ENCODE results near the gene TEN1. TPM values are rescaled to one million over a fixed set of nuclear protein-coding genes. Genes with fewer than 3 reads are reported as not detected.
"Not testable (repeated sequence)": the region's sequence is repeated elsewhere in the genome, so short reads cannot be mapped to it uniquely, and the experiment has no call there.

The TEN1 gene
- total RNA-seq (2014; rRNA removed; shearing (Covaris generic)) = 62.9 and 75.4 TPM in 2 replicates
- 48.4 and 65.1 TPM in 2 replicates for polyA plus RNA-seq (2015; cell fraction: cytosol; rRNA removed)
- polyA plus RNA-seq (2015; cell fraction: nucleus; rRNA removed) = 101 and 104 TPM in 2 replicates

DNA sequence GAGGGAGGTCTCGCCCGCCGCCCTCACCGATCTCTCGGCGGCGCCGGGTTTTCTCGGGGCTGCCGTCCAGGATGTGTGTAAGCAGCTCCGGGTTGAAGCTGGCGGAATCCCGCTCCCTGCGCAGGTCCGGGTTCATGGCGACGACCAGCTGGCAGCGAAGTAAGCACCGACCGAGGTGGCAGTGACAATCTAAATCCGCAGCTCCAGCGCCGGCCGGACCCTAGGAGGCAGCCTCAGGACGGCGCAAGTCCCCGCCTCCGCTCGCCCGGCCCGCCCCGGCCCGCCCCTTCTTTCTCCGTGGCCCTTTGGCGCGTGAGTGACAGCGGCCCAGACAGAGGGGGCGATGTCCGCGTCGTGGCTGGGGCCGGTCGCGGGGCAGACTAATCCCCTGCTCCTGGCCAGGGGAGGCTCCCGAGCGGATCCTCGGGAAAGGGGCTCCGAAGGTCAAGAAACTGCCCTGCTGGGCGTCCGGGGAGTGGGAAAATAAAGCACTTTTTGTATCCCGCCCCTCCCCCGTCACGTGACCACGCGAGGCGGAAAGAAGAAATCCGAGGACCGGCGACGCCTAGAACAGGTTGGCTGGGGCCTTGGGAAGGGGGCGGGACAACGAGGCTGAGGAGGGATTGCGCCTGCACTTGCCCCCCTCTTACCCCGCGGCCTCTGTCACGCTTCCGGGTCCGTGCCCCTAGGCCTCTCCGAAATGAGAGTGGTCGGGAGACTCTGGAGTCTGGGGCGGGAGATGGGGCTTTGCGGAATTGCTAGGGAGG is at the start of gene TEN1, which contains the start of gene ACOX1:
Gene TEN1 (plus strand): TSS at position 303 of the 767 bp plus-strand sequence. CDS start 6,953 bp downstream, outside the sequence.
Gene ACOX1 (minus strand): TSS at position 229 of the 767 bp plus-strand sequence. CDS start 93 bp downstream, at position 136.
- in situ Hi-C loops (cut with HindIII; ENCODE audit: low pct_unique_long_range_greater_than_20kb, low sequenced_read_pairs) = no loop called here
- peak; percentile 100 for DNase-seq (ENCODE audit: low read depth, low spot score)

GRCh38 chr17:75931062-75931461 is 48.0 kb upstream of the TEN1 start:
- DNase-seq (ENCODE audit: low read depth, low spot score) = no peak

DNA sequence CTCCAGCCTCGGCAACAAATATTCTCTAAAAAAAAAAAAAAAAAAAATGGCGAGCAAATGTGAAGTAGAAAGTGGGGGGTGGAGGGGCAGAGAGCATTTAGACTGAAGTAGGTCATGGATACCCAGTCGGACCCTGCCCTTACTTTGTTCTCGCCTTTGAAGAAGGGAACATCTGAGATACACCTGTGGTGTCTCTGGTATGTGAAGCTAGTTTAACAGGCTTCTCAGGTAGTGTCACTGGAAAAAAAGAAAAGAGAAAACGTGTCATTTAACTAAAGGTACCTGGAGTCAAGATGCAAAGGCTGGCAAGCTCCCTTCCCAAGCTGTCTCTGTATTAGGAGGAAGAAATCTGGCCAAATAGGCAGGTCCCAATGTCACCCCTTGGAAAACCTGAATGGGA is 46.2 kb upstream of the TEN1 start:
- DNase-seq (ENCODE audit: low read depth, low spot score) = no peak
- in situ Hi-C loops (cut with HindIII; ENCODE audit: low pct_unique_long_range_greater_than_20kb, low sequenced_read_pairs) = loop anchor here (25.0 kb wide), 1 partner anchor 129 kb away; the partner anchor contains the start of genes GALR2 and SRP68

More at GRCh38 chr17:75931062-75931461, 48.0 kb upstream of the TEN1 start:
- in situ Hi-C loops (cut with HindIII; ENCODE audit: low pct_unique_long_range_greater_than_20kb, low sequenced_read_pairs) = loop anchor here (25.0 kb wide), 1 partner anchor 131 kb away; the partner anchor contains the start of genes GALR2 and SRP68

GRCh38 chr17:75933808-75934207 is 45.2 kb upstream of the TEN1 start:
- DNase-seq (ENCODE audit: low read depth, low spot score) = no peak
- in situ Hi-C loops (cut with HindIII; ENCODE audit: low pct_unique_long_range_greater_than_20kb, low sequenced_read_pairs) = loop anchor here (25.0 kb wide), 1 partner anchor 128 kb away; the partner anchor contains the start of genes GALR2 and SRP68

DNA sequence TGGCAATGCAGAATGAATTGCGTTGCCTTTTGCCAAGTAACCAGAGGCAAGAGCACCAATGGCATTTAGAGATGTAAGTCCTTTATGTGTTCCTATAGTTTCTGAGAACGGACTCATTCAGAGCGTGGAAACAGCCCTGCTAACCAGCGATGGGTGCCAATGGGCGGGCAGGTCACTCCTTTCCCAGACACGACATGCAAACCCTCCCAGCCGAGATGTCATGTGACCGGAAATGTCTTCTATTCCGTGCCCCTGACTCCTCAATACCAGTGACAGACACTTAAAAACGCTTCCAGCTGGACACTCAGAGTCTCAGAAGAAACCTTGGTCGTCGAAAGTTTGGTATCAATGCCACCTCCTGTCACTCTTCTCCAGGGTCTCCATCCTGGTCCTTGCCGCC is 41.4 kb upstream of the TEN1 start:
- in situ Hi-C loops (cut with HindIII; ENCODE audit: low pct_unique_long_range_greater_than_20kb, low sequenced_read_pairs) = loop anchor here (25.0 kb wide), 1 partner anchor 125 kb away; the partner anchor contains the start of genes GALR2 and SRP68
- no peak for DNase-seq (ENCODE audit: low read depth, low spot score)

DNA sequence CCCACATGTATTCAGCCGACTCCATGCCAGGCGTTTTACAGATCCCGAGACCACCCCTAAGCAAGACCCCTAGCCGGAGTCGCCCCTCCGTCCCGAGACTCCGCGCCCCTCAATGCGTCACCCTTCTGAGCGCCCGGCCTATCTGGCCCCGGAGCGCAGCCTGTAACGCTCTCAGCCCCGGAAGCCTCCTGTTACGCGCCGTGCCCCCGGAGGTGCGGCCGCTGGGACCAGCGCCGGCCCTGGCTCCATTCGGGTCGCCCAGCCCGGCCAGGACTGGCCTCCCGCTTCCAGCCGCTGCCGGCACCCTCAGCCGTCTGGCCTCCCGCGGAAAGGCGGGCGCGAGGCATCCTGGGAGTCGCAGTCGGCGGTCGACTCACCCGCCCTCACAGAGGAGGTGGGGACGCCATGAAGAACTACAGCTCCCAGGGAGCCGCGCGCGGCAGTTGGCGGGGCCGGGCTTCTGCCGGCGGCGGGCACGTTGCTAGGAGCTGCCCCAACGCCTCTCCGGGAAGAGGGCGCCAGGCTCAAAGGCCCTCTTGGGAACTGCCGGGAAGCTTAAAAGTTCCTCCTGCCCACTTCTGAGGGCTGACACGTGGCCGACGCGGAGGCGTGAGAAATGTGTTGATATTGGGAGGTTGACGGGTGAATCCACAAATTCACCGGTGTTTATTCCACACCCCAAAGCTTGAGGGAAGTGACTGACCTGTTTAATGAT is 38.2 kb upstream of the TEN1 start, which contains the start of gene FBF1:
Gene FBF1 (minus strand): TSS at position 316 of the 715 bp plus-strand sequence. CDS start 2,893 bp downstream, outside the sequence.
- DNase-seq (ENCODE audit: low read depth, low spot score) = peak; percentile 99
- in situ Hi-C loops (cut with HindIII; ENCODE audit: low pct_unique_long_range_greater_than_20kb, low sequenced_read_pairs) = loop anchor here (25.0 kb wide), 1 partner anchor 121 kb away; the partner anchor contains the start of genes GALR2 and SRP68

DNA sequence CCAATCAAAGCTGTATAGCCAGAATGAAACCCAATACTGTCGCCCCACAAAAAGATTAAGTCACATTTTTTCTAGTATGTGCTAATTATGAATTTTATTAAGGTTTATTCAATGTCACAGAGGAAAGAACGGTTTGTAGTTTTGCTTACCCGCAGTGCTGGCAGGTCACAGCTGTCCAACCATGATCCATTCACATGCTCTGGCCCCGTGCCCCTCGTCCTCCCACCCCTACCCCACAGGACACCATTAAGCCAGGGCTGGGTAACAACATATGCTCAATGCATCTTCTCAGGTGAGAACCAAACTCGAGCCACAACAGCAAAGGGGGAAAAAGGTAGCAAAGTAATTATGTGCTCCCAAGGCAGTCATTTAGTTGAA is 37.6 kb upstream of the TEN1 start:
- in situ Hi-C loops (cut with HindIII; ENCODE audit: low pct_unique_long_range_greater_than_20kb, low sequenced_read_pairs) = loop anchor here (25.0 kb wide), 1 partner anchor 121 kb away; the partner anchor contains the start of genes GALR2 and SRP68
- no peak for DNase-seq (ENCODE audit: low read depth, low spot score)

DNA sequence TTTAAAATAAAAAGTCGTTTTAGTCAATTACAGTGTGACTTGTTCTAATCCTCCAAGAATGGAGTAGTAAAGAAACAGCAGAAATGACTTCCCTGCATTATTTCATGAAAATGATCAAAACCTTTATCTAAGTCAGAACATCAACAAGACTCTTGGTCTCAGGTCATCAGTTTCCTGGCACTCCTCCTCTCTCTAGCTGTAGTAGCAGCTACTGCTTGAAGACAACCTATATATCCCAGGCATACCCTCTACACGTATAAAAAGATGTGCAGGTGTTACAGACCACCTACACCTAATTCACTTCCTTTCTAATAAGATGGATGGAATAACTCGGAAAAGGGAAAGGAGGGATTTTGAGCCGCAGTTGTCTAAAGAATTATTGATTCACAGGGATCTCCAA is 36.6 kb upstream of the TEN1 start:
- DNase-seq (ENCODE audit: low read depth, low spot score) = no peak
- in situ Hi-C loops (cut with HindIII; ENCODE audit: low pct_unique_long_range_greater_than_20kb, low sequenced_read_pairs) = loop anchor here (25.0 kb wide), 1 partner anchor 120 kb away; the partner anchor contains the start of genes GALR2 and SRP68

GRCh38 chr17:75943491-75943890 is 35.5 kb upstream of the TEN1 start:
- in situ Hi-C loops (cut with HindIII; ENCODE audit: low pct_unique_long_range_greater_than_20kb, low sequenced_read_pairs) = loop anchor here (25.0 kb wide), 1 partner anchor 119 kb away; the partner anchor contains the start of genes GALR2 and SRP68
- no peak for DNase-seq (ENCODE audit: low read depth, low spot score)

DNA sequence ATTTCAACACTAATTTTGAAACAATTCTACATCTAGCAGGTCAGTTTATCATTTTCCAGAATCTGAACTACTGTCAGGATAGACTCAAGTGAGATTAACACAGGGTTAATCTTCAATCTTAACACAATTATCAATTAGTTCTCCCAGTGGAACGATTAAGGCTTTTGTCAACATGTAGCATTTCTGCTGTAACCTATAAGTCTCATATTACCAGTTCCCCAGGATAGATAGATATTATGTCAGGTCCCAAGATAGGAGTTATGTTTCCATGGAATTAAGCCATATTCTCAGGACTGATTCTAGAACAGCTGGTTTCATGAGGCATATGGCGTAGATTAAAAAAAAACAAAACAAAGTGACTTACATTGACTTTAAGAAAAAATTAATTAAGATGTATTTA is 33.8 kb upstream of the TEN1 start:
- no peak for DNase-seq (ENCODE audit: low read depth, low spot score)
- in situ Hi-C loops (cut with HindIII; ENCODE audit: low pct_unique_long_range_greater_than_20kb, low sequenced_read_pairs) = loop anchor here (25.0 kb wide), 1 partner anchor 117 kb away; the partner anchor contains the start of genes GALR2 and SRP68

DNA sequence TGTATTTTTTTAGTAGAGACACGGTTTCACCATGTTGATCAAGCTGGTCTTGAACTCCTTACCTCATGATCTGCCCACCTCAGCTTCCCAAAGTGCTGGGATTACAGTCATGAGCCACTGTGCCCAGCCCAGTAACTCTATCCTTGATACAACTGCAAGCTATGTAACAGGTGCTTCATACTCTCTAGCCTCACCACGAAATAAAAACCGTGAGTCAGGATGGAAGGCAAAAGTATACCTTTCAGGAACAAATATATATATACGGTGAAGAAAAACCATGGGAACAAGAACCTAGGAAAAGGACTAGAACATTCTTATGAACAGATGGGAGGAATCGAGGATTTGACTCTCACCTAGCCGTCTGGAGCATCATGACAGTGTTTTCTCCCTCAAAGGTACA is 28.6 kb upstream of the TEN1 start:
- in situ Hi-C loops (cut with HindIII; ENCODE audit: low pct_unique_long_range_greater_than_20kb, low sequenced_read_pairs) = no loop called here
- no peak for DNase-seq (ENCODE audit: low read depth, low spot score)

GRCh38 chr17:75950855-75951554 is 28.0 kb upstream of the TEN1 start:
- DNase-seq (ENCODE audit: low read depth, low spot score) = no peak
- in situ Hi-C loops (cut with HindIII; ENCODE audit: low pct_unique_long_range_greater_than_20kb, low sequenced_read_pairs) = no loop called here

DNA sequence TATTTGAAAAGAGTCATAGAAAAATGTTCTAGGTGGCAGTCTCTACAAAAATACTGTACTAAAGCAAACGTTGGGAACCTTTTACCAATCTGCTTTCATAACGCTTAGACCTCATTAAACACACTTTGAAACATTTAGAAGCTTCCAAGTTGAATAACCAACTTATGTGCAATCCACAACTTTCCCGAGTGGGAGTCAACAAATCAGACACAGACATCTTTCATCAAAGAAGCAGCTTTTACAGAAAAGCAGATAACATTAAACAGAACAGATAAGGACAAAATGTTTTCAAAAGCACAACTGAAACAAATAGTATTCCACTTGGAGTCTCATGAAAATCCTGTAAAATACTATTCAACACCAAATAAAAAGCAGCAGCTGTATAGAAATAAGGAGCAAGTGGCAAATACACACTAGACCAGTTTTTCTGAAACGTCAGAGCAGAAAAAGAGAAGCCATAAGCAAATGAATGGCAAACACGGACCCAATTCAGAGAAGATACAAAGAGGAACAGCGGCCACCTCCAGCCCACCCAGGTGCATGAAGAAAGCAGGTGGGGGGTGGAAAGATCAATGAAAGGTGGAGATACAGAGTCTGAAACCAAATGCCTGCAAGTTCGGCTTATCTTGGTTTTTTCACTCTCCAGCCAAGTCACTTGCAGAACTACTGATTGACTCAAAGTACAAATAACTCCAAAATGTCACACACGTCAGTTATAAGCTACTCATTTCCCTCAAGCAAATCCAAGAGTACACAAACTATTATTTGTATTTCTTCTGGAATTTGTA is 19.8 kb upstream of the TEN1 start:
- in situ Hi-C loops (cut with HindIII; ENCODE audit: low pct_unique_long_range_greater_than_20kb, low sequenced_read_pairs) = no loop called here
- no peak for DNase-seq (ENCODE audit: low read depth, low spot score)

DNA sequence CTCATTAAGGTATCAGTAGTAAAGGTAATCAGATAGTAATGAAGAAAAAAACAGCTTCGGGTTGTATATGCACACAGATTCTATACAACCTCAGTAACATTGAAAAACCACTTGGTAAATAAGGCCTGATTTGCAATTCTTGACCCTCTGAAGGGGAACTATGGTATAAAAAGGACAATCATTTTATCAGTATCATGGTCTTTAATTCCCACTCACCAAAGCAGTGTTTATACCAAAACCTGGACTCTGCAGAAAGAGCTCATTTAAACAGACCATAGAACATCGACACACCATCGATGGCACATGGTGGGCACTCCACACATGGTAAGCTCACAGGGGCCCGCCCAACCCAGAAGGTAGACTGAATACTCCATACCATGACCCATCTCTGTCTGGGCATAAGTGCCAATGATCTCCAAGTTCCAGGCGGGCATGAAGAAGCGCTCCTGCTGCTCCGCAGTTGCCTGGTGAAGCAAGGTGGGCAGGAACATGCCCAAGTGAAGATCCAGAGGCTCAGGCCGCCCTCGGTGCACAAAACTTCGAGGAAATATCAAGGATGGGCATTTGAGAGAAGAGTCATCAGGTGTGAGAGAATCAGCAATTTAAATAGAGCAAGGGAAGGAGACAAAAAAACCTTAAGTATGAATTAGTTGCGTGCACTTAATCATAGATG is 19.1 kb upstream of the TEN1 start:
- no peak for DNase-seq (ENCODE audit: low read depth, low spot score)
- in situ Hi-C loops (cut with HindIII; ENCODE audit: low pct_unique_long_range_greater_than_20kb, low sequenced_read_pairs) = no loop called here

- in situ Hi-C loops (cut with HindIII; ENCODE audit: low pct_unique_long_range_greater_than_20kb, low sequenced_read_pairs) = no loop called here
- DNase-seq (ENCODE audit: low read depth, low spot score) = no peak
These were observed 13.6 kb upstream of the TEN1 start for GRCh38 chr17:75965468-75965867.

DNA sequence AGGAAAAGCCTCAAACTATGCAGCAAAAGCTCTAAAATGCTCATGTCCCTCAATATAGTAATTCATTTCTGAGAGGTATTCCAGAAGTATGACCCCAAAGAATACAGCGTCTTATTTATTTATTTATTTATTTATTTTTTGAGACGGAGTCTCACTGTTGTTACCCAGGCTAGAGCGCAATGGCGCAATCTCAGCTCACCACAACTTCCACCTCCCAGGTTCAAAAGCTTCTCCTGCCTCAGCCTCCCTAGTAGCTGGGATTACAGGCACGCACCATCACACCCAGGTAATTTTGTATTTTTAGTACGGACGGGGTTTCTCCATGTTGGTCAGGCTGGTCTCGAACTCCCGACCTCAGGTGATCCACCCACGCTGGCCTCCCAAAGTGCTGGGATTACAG is 10.0 kb upstream of the TEN1 start:
- DNase-seq (ENCODE audit: low read depth, low spot score); in situ Hi-C loops (cut with HindIII; ENCODE audit: low pct_unique_long_range_greater_than_20kb, low sequenced_read_pairs): not testable (repeated sequence)
